Osteoblast (primary cell): ENCODE results near the gene IPP. TPM values are rescaled to one million over a fixed set of nuclear protein-coding genes. Genes with fewer than 3 reads are reported as not detected.

Experiments
- DNase-seq: peaks from one replicate; pipeline ENCODE4 v3.0.0; 2011; ENCODE audit warnings: low spot score, mixed read lengths; ENCODE audit not compliant: insufficient read length; ENCODE audit errors: missing footprints
- H2AFZ ChIP-seq: 2 replicates; pipeline ENCODE4 v1.6.0; 2011; ENCODE audit warnings: mild to moderate bottlenecking, low read length
- H3K27ac ChIP-seq: 2 replicates; pipeline ENCODE4 v1.5.1; 2011; ENCODE audit warnings: mild to moderate bottlenecking, low read depth, low read length, moderate library complexity
- H3K27me3 ChIP-seq: 2 replicates; pipeline ENCODE4 v1.6.0; 2012; ENCODE audit warnings: mild to moderate bottlenecking, control low read depth, inconsistent platforms, low read length, moderate library complexity; ENCODE audit not compliant: insufficient read depth
- H3K36me3 ChIP-seq: 2 replicates; pipeline ENCODE4 v1.5.1; 2011; ENCODE audit warnings: mild to moderate bottlenecking, low read length, control low read depth, moderate library complexity; ENCODE audit not compliant: insufficient read depth
- H3K4me1 ChIP-seq: 2 replicates; pipeline ENCODE4 v1.5.1; 2011; ENCODE audit warnings: mild to moderate bottlenecking, low read length, control low read depth, moderate library complexity; ENCODE audit not compliant: insufficient read depth
- H3K4me2 ChIP-seq: 2 replicates; pipeline ENCODE4 v1.6.0; 2011; ENCODE audit warnings: mild to moderate bottlenecking, low read length; ENCODE audit not compliant: insufficient read depth
- H3K4me3 ChIP-seq: fragments of 200-600 bp; sonication (generic); 3 replicates; pipeline ENCODE4 v1.5.1; 2012; ENCODE audit warnings: mild to moderate bottlenecking, low read length, inconsistent platforms; ENCODE audit not compliant: insufficient read depth
- H3K79me2 ChIP-seq: 2 replicates; pipeline ENCODE4 v1.6.0; 2012; ENCODE audit warnings: mild to moderate bottlenecking, low read length, control low read depth, inconsistent platforms; ENCODE audit not compliant: insufficient read depth
- H3K9me3 ChIP-seq: 2 replicates; pipeline ENCODE4 v1.5.1; 2011; ENCODE audit warnings: low read depth, low read length, control low read depth
- H4K20me1 ChIP-seq: 2 replicates; pipeline ENCODE4 v1.6.0; 2012; ENCODE audit warnings: mild to moderate bottlenecking, low read length, control low read depth; ENCODE audit not compliant: insufficient read depth
- CTCF ChIP-seq: IDR thresholded peaks from 2 replicates; pipeline ENCODE4 v1.5.1; 2011; ENCODE audit warnings: mild to moderate bottlenecking, low read depth, low read length, moderate library complexity; ENCODE audit errors: extremely low read depth
- total RNA-seq: library from RNA; depleted of rRNA; stranded (reverse); fragments of >200 nt; gene quantifications from 2 replicates; pipeline ENCODE4 v1.2.3, GENCODE V29; 2012

IPP gene
- total RNA-seq, 1 donor: 14.1 TPM

DNA sequence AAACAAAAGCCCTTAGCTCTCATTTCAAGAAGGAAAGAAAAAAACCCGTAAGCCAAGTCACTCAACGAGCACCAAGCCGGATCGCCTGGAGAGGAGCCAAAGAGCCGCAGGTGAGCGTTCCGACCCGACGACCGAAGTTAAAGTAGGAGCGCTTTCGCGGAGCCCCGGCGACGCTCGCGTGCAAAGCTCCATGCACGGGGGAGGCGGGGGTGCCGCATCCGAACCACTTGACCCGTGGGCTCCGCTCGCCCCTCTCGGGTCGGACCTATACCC lies 64.5 kb downstream of the IPP start:
- Histone ChIP-seq H2AFZ (peak overlapping the region; percentile 95), H3K27ac (peak overlapping the region; percentile 95), H3K27me3 (no peaks in the 10 kb centered on the region), H3K4me3 (peak overlapping the region; percentile 99), H3K4me2 (peak overlapping the region; percentile 75), H3K4me1 (peaks cover 25% of the 10 kb centered on the region), H3K36me3 (no peaks in the 10 kb centered on the region), H4K20me1 (peaks cover 42% of the 10 kb centered on the region), H3K9me3 (no peaks in the 10 kb centered on the region), H3K79me2 (peaks cover 84% of the 10 kb centered on the region)
- no peak for DNase-seq
- no peak for TF ChIP-seq CTCF

DNA sequence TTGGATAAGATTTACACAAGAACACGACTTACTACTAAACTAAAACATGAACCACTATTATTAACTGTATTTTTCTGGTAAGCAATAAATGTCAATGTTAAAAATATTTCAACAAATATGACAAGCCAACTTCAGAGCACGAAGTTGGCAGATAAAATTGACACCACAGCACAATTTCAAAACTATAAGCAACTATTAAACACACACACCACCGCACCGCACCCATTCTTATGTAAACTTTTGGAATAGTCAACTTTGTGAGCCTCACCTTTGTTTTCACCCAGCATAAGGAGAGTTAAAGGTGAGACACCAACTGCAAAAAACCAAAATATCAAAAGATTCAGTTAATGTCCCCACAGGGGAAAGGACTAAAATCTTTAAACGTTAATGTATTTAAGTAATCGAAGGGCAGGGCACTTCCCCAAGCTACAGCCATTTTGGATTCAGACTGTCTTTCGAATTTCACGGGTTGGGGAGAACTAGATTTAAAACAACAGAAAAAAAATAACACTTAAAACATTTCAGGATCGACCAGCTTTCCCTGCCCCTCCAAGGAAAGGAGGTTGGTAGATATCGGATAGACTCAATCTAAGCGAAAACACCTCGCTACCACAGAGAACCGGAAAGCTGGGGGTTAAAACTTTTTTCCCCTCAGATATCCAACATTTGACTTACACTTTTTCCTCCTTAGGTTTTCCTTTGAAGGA lies 65.0 kb downstream of the IPP start:
- H3K4me2 ChIP-seq: peak overlapping the region; percentile 75
- H2AFZ ChIP-seq: peak overlapping the region; percentile 95

GRCh38 chr1:45684402-45684801 lies 66.1 kb downstream of the IPP start:
- peak overlapping the region; percentile 99 for H3K4me3 ChIP-seq
- H3K9me3 ChIP-seq: no peaks in the 10 kb centered on the region
- H3K27ac ChIP-seq: peak overlapping the region; percentile 0
- H3K27me3 ChIP-seq: no peaks in the 10 kb centered on the region
- H4K20me1 ChIP-seq: peaks cover 49% of the 10 kb centered on the region
- peak overlapping the region; percentile 75 for H3K4me2 ChIP-seq
- no peaks in the 10 kb centered on the region for H3K36me3 ChIP-seq
- no peak for TF ChIP-seq CTCF
- H3K4me1 ChIP-seq: peaks cover 34% of the 10 kb centered on the region
- DNase-seq: no peak
- peaks cover 84% of the 10 kb centered on the region for H3K79me2 ChIP-seq
- no peak overlapping the region for H2AFZ ChIP-seq

More for the DNA sequence above, 65.0 kb downstream of the IPP start:
- Histone ChIP-seq H3K4me3 (peak overlapping the region; percentile 99), H3K27ac (peak overlapping the region; percentile 95), H3K27me3 (no peaks in the 10 kb centered on the region), H3K9me3 (no peaks in the 10 kb centered on the region), H3K4me1 (peaks cover 28% of the 10 kb centered on the region), H3K36me3 (no peaks in the 10 kb centered on the region), H3K79me2 (peaks cover 84% of the 10 kb centered on the region), H4K20me1 (peaks cover 47% of the 10 kb centered on the region)
- peak; percentile 70 for DNase-seq
- TF ChIP-seq CTCF: no peak

DNA sequence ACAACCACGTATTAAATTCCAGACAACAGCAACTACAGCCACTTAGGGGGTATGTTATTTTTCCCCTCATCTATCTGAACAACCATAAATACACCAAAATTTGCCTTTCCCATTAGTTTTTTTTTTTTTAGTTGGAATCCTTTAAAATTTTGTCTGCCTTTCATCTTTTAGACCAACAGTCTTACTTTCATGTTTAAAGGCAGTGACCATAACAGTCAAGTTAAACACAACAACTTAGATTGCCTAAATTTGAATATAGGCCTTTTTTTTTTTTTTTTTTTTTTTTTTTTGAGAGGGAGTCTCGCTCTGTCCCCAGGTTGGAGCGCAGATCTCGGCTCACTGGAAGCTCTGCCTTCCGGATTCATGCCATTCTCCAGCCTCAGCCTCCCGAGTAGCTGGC lies 67.5 kb downstream of the IPP start:
- Histone ChIP-seq H4K20me1 (peaks cover 63% of the 10 kb centered on the region), H3K27me3 (no peaks in the 10 kb centered on the region), H3K4me2 (no peak overlapping the region), H3K4me1 (peaks cover 40% of the 10 kb centered on the region), H3K9me3 (no peaks in the 10 kb centered on the region), H3K4me3 (no peak overlapping the region), H3K79me2 (peaks cover 84% of the 10 kb centered on the region), H3K27ac (no peak overlapping the region), H2AFZ (no peak overlapping the region), H3K36me3 (no peaks in the 10 kb centered on the region)
- no peak for DNase-seq
- no peak for TF ChIP-seq CTCF
